ENCODE measurements around the gene ADGRG1.

DNA sequence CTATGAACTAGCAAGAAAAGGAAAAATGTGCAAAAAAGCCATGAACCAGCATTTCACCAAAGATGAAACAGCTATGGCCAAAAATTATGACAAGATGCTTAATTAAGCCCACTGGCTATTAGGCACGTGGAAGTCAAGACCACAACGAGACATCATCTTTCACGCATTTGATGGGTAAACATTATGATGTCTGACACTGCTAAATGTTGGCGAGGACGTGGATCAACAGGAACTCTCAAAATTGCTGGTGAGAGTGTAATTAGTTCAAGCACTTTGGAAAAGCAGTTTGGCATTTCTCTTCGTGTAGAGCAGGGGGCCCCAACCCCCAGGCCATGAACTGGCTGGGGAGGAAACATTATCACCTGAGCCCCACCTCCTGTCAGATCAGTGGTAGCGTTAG lies 39.6 kb upstream of the ADGRG1 start:
- TF ChIP-seq CTCF (IDR thresholded peaks at IDR 0.05) (no peak), POLR2A (IDR thresholded peaks at IDR 0.05) (no peak)
